Measurements from ENCODE around the gene CLGN.

CLGN gene

GRCh38 chr4:140388015-140388414 lies 39.4 kb downstream of the CLGN start:
- DNase-seq (ENCODE audit: low read depth) = no peak
- in situ Hi-C loops (cut with HindIII; ENCODE audit: low sequenced_read_pairs) = no loop called here
- TF ChIP-seq CTCF (IDR thresholded peaks at IDR 0.05; ENCODE audit: low read depth, low read length, missing control alignments) = no peak
- H3K4me3 ChIP-seq (ENCODE audit: low read depth, low read length) = no peak overlapping the region

- no peak for DNase-seq (ENCODE audit: low read depth)
- no peak for TF ChIP-seq CTCF (IDR thresholded peaks at IDR 0.05; ENCODE audit: low read depth, low read length, missing control alignments)
- in situ Hi-C loops (cut with HindIII; ENCODE audit: low sequenced_read_pairs) = no loop called here
- H3K4me3 ChIP-seq (ENCODE audit: low read depth, low read length) = no peak overlapping the region
These were observed 44.7 kb downstream of the CLGN start for GRCh38 chr4:140382732-140383131.

GRCh38 chr4:140374130-140374477 lies 53.3 kb downstream of the CLGN start:
- no peak for TF ChIP-seq CTCF (IDR thresholded peaks at IDR 0.05; ENCODE audit: low read depth, low read length, missing control alignments)
- no peak for DNase-seq (ENCODE audit: low read depth)
- in situ Hi-C loops (cut with HindIII; ENCODE audit: low sequenced_read_pairs) = no loop called here
- peak overlapping the region; percentile 66 for H3K4me3 ChIP-seq (ENCODE audit: low read depth, low read length)

GRCh38 chr4:140373328-140374129 lies 53.9 kb downstream of the CLGN start, which contains the start of gene SCOC:
TSS of gene SCOC (plus strand) at chr4:140373646. CDS start at chr4:140379171, 5,525 bp downstream.
- DNase-seq (ENCODE audit: low read depth) = peak; percentile 99
- in situ Hi-C loops (cut with HindIII; ENCODE audit: low sequenced_read_pairs) = no loop called here
- H3K4me3 ChIP-seq (ENCODE audit: low read depth, low read length) = peak within 1 kb of the TSS; percentile 66
- no peak for TF ChIP-seq CTCF (IDR thresholded peaks at IDR 0.05; ENCODE audit: low read depth, low read length, missing control alignments)

- in situ Hi-C loops (cut with HindIII; ENCODE audit: low sequenced_read_pairs) = no loop called here
- no peak for DNase-seq (ENCODE audit: low read depth)
- H3K4me3 ChIP-seq (ENCODE audit: low read depth, low read length) = peak overlapping the region; percentile 66
- TF ChIP-seq CTCF (IDR thresholded peaks at IDR 0.05; ENCODE audit: low read depth, low read length, missing control alignments) = no peak
These were observed 54.6 kb downstream of the CLGN start for GRCh38 chr4:140372751-140373327.

GRCh38 chr4:140368686-140369085 lies 58.8 kb downstream of the CLGN start:
- H3K4me3 ChIP-seq (ENCODE audit: low read depth, low read length) = no peak overlapping the region
- no peak for TF ChIP-seq CTCF (IDR thresholded peaks at IDR 0.05; ENCODE audit: low read depth, low read length, missing control alignments)
- no peak for DNase-seq (ENCODE audit: low read depth)
- in situ Hi-C loops (cut with HindIII; ENCODE audit: low sequenced_read_pairs) = no loop called here

Measured in astrocyte of the cerebellum (primary cell).